NCI-H1105 treated with DMSO at 0.1 percent for 48 hours (cell line): ENCODE results near the gene RFLNA.

ENCODE experiments used
- DNase-seq: peaks from one replicate; lab custom pipeline; 2025; lab: John Stamatoyannopoulos, UW

Gene RFLNA

DNA sequence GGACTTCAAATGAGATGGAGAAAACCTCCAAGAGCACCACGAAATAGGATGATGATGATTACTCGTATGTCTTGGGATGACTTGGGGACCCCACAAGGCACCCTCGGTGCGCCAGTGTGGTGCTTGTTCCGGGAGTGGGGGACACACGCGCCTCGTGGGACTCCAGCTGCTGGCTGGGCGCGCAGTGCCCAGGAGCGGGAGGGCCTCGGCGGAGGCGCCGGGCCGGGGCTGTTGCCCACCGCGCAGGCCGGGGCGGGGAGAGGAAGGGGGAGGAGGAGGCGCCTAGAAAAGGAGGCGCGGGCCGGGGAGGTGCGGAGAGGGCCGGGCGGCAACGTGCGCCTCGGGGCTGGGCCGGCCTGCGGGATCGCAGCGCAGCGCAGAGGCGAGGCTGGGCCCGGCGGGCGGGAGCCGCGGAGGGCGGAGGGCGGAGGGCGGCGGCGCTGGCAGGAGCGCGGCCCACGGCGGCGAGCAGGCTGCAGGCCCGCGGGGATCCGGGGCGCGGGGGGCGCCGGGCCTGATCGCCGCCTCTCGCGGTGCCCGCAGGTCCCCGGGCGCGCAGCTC, at the start of gene RFLNA:
Gene RFLNA (plus strand): TSS at position 314 of the 562 bp plus-strand sequence. CDS start 337 bp downstream, outside the sequence.
- DNase-seq: peak; percentile 2

DNA sequence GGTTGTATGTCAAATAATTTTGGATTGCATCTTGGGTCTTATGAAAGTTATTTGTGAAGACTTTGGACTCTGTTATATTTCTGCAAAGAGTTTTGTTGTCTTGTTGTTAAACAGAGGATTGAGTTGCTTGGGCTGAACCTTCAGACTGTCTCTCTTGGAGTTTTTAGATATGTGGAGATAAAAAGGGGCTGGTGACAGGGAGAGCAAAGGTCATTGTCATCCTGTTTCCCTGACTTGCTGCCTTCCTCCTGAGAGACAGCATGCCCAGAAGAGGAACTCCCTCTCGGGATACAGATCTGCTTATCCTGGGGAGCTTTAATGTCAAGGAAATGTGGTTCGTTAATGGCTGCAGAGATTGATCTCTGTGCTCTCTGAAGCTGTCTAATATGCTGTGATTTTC, 47.6 kb upstream of the RFLNA start:
- no peak for DNase-seq

DNA sequence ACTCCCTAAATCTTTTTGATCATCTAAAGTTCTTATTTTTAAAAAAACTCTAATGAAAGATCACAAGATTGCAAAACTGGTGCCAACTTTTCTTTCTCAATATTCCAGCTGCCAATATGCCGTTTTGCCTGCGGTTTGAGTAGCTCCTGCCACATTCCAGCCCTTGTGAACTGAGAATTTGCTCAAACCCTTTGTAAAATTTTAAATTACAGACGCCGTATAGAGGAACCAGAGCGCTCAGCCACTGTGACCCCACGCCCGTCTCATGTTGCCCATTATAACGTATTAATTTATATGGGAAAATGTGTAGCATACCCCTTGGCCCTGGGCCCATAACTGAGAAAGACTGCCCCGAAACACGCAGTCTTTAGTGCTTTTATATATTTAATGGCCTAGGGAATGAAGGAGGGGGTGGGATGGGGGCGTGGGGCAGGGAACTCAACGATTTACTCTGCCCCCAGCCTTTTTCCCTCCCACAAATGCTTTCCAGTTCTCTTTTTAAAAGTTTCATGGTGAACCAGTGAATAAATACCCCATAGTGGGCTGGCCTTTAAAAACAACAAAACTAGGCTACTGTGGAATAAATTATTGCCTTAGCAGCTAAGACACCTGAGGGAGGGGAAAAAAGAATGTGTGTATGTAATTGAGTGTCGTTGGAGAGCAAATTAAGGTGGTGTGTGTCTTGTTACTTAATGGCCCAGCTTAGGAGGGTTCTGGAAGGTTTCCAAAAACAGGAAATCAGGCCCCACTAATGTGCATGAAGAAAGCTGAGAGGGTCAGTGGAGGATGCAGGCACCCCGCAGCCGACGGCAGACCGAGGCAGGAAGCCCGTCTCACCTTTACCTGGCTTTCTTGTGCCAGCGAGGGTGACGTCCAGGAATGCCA, 45.7 kb upstream of the RFLNA start:
- DNase-seq: peak; percentile 80

DNA sequence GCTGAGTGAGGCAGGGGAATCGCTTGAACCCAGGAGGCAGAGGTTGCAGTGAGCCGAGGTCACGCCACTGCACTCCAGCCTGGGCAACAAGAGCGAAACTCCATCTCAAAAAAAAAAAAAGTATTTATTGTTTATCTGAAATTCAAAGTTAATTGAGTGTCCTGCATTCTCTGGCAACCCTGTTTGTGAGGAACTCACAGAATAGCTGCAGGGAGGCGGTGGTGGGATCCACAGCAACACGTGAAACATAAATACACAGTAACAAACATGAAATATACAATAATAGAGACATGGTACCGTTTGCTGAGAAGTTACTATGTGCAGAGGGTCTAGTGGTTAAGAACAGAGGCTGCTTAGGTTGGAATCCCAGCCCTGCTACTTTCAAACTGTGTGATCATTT, 43.7 kb upstream of the RFLNA start:
- DNase-seq: no peak

DNA sequence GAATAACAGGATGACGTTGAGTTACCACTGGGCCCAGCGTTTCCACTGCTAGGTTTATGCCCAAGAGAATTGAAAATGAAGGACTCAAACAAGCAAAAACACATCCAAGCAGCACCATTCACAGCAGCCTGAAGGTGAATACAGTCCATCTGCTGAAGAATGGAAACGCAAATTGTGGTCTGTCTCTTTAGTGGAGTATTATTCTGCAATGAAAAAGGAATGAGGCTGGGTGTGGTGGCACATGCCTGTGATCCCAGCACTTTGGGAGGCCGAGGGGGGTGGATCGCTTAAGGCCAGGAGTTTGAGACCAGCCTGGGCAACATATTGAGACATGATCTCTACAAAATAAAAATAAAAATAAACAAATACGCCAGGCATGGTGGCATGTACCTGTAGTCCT, 41.9 kb upstream of the RFLNA start:
- no peak for DNase-seq

DNA sequence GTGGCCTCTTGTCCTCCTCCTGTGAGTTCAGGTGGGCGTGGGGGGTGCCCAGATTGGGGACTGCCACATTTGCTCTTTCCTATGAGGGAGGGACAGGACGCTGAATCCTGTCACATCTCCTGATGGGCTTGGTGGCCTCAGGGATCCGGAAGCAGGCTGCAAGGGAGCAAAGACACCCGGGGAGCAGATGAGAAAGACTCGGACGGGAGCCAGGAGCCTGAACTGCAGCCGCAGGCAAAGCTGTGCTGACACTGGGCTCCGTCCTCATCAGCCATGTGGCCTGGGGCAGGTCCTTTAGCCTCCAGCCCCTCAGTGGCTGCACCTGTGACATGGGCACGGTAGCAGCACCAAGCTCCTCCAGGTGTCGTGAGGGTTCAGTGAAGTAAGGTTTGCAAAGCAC, 40.8 kb upstream of the RFLNA start:
- DNase-seq: no peak

DNA sequence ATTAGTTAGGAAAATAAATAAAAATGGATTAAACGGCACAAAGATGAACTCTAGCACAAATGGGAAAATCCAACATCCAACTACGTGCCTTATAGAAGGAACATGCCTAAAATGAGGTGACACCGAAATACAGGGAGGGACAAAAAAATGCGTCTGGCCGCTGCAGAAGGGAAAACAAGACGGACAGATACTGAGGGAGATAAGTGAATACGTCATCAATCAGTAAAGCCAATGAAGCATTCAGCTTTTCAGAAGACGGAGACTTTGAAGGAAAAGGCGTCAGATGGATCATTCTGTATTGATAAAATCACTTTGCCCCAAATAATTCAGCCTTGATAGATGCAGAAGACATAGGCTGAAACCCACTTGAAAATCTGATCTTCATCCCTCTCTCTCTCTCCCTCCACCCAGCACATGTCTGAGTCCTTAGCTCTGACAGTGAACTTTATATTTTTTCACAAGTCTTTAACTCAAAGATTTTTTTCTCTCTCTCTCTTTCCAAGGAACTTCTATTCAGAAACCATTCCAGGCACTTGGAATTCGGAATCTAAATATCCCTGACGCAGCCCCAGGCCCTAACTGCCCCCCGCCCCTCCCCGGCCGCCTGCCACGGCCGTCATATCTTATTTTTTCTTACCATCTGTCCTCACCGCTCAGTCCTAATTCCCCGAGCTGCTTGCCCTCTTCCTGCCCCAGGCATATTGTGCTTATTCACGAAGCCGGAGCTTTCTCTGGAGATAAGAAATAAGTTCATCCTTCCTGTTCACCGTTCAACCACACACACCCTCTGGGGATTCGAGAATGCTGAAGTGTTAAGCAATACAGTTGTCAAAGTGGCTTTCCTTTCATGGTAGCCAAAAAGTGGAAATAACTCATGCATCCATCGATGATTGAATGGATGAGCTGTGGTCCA, 35.5 kb upstream of the RFLNA start:
- DNase-seq: no peak

DNA sequence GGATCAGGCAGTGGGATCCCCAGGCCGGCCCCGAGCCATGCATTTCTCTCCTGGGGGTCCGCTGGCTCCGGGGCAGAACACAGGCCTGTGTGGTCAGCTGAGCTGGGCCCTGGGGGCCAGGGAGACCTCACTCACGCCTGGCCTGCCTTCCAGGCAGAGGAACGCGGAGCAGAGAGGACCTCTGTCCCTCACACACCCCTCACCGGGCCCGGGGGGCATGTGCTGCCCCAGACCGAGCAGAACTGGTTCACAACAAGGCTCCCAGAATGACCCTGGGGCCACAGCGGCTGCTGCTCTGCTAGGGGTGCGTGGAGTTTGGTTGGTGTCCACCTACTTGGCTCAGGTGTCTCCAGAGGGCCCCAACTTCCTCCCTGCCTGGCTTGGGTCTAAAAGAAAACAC, 33.0 kb upstream of the RFLNA start:
- no peak for DNase-seq

DNA sequence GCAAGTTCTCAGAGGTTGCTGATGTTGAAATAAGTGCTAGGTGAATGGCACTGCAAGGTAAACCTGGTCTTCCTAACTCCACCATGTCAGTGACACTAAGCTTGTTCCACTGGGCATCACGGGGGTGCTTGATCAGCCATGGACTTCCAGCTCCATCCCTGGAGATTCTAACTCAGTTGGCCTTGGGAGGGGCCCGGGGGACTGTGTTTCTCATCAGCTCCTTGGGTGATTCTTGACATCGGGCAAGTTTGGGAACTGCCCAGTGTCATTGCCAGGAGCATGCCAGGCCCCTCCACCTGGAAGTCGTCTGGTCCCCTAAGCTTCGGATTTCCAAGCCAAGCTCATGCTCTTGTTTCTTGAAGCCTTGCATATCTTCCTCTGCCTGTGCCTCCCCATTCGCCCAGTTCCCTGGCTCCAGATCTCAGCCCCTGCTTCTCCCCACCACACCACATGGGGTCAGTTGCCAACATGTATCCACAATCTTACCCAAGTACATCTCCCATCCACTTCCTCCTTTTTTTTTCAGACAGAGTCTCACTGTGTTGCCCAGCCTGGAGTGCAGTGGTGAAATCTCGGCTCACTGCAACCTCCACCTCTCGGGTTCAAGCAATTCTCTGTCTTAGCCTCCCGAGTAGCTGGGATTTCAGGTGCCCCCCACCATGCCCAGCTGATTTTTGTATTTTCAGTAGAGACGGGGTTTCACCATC, 30.7 kb upstream of the RFLNA start:
- DNase-seq: no peak

GRCh38 chr12:124264879-124265278, 30.0 kb upstream of the RFLNA start:
- DNase-seq: no peak

DNA sequence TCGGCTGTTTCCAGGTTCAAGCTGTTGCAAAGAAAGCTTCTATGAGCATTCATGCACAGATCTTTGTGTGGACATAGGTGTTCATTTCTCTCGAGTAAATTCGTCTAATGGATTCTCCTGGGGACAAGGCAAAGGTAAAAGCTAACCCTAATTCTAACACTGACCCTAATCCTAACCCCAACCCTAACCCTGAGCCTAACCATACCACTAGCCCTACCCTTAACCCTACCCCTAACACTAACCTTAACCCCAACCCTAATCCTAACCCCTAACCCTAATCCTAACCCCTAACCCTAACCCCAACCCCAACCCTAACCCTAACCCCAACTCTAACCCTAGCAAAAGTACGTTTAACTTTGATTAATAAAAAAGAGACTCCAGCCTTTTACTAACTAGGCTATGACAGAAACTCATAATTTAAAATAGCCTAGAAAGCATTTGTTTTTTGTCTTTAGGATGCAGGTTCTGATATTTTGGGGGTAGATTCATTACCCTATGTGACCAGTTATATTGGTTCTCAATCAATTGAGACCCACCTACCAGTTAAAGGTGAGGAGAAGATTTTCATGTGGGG, 27.6 kb upstream of the RFLNA start:
- no peak for DNase-seq

DNA sequence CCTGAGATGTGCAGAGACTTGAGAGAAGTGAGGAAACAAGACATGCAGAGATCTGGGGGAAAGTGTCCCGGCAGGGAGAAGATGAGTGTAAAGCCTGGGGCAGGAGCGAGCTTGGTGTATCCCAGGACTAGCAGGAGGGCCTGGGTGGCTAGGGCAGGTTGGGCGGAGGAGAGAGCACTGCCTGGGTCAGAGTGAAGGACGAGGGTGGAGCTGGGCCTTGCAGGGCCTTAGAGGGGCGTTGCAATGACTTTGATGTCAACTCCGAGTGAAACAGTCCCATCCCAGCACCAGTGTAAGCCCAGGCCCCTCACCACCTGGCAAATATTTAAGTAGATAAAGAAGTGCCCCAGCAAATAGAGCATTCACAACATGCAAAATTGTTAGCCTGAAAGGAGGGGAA, 24.2 kb upstream of the RFLNA start:
- DNase-seq: no peak

DNA sequence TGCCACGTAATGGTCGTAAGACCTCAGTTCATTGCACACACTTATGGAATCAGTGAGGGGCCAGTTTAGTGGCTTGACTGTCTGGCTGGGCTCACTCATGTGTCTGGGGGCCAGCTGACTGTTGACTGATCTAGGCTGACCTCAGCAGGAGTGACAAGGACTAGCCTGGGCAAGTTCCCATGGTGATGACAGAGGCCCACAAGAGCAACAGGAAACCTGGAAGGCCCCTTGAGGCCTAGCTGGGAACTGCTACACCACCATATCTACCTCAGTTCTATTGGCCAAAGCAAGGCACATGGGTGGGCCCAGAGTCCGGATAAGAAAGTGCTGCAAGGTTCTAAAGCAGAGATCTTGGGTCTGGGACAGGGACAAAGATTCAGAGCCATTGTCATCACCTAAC, 21.3 kb upstream of the RFLNA start:
- DNase-seq: peak; percentile 6

DNA sequence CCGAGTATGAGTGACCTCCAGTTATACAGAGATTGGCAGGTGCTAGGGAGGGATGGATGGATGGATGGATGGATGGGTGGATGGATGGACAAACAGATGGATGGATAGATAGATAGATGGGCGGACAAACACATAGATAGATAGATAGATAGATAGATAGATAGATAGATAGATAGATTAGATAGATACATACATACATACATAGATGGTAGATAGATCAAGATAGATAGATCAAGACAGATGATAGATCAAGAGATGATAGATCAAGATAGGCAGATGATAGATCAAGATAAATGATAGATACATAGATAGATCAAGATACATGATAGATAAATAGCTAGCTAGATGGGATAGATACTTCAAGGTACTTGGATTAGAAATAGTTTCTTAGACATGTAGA, 18.6 kb upstream of the RFLNA start:
- DNase-seq: no peak

GRCh38 chr12:124277394-124278241, 17.3 kb upstream of the RFLNA start:
- no peak for DNase-seq

DNA sequence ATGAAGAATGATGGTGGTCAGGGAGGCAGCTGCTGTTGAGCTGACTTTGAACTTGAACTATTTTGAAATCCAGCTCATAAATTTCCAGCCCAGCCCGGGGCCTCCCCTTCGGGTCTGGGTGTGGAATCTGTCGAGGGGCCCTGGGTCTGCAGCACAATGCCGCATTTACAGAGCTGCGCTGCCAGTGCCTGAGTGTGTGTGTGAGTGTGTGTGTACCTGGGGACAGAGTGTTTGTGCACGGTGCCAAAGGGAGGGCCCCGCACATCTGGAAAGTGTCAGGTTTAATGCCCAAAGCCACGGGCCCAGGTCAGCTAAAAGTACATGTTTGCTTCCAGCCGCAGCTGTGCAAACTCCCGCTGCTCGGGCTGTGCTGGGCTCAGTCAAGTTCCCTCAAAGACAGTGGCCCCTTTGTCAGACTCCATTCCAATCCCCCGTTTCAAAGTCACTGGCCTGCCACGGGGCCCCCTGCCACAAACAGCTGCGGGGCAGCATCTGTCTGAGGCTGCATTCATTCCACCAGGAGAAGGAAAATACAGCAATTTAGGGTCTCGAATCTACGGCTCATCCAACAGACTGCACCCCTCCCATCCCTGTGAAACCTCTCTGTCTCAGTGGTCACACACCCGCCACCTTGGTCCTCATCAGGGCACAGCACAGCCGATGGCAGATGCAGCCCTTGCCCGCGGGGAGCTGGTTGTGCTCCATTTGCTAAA, 16.3 kb upstream of the RFLNA start:
- DNase-seq: no peak

DNA sequence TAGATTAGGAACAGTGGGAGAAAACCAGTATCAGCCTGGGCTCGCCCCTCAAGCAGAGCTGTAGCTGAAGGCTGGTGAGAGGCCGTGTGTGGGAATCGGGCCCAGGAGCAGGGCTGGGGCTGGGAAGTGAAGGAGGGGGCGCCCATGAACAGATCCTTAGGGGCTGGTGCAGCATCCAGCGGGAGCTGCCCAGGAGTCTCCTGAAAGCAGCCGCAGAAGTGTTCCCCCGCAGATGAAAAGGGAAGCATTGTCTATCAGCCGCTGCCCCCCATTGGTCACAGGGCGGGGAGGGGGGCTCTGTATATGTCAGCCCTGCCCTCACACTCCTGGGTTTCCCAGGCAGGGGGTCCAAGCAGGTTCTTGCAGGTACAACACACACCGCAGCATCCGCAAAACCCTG, 15.6 kb upstream of the RFLNA start:
- no peak for DNase-seq

DNA sequence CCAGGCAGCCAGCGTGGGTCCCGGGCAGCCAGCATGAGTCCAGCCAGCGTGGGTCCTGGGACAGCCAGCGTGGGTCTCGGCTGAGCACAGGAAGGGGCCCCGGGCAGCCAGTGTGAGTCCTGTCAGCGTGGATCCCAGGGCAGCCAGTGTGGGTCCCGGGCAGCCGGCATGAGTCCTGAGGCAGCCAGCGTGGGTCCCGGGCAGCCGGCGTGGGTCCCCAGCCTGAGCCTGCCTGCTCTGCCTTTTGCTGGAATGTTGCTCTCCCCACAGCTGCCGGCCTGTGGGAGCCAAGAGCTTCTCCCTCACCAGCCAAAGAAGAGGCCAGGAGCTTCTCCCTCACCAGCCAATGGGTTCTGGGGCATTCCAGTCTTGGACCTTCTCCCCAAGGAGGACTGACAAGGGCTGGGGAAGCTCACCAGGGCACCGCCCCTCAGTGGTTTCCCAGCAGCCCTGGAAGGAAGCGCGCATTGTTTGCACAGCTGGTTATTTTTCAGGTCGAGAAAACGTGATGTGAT, 15.0 kb upstream of the RFLNA start:
- DNase-seq: no peak

GRCh38 chr12:124281309-124281708, 13.6 kb upstream of the RFLNA start:
- DNase-seq: no peak

DNA sequence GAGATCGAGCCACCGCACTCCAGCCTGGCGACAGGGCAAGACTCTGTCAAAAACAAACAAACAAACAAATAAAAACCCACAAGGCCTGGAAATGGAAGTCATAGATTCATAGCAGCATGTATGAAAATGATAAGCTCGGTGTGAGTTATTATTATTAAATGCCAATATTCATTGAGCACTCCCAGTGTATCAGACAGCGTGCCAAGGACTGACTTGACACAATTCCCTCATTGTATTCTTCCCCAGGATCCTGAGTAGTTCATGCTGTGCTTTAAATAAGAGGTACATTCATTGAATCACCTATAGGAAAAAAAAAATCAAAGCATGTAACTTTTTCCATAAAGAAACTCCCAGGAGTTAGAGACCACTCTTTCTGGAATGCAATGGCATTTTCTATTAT, 12.6 kb upstream of the RFLNA start:
- no peak for DNase-seq
